ENCODE results near the gene AOC1.

DNA sequence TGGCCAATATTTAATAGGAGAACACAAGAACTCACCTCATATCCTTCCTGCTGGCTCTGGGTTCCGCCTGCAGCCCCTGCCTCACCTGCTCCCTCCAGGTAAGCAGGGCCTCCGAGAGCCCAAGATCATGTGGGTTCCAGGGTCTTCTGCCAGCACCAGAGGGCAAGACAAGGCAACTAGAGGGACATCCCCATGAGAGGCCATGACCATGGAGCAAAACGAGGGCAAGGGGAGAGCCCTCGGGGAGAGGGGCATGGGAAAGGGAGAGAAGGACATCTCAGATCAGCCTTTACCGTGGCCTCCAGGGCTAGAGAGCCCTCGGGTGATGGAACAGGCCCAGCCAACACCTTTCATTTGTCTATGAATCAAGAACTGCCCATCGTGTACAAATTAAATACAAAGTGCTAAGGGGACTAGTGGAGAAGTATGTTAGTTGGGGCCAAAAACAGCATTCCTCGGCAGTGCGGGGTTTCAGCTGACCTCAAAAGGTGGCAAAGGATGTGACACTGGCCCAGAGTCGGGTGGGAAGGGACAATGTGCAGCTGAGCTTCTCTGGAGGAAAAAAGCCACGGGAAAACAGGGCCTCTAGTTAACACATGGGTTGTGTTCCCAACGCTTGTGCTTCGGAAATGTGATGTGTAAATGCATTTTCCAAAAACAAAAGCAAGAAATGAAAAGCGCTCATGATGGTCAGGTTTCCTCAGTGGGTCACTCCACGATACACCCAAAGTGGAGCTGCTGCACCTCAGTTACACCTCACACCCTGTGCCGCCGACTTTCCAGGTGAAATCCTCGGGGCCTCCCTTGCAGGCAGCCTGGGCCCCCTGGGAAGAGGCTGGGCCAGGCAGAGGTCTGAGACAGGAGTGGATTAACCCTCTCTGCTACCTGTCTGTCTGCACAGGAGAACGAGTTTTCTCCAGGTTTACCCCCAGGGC lies 2.0 kb downstream of the AOC1 start:
- TF ChIP-seq POLR2A (IDR thresholded peaks at IDR 0.05) (no peak), POLR2AphosphoS5 (IDR thresholded peaks at IDR 0.05) (no peak), EP300 (IDR thresholded peaks at IDR 0.05) (no peak)
- TF ChIP-seq, protein P1, sequence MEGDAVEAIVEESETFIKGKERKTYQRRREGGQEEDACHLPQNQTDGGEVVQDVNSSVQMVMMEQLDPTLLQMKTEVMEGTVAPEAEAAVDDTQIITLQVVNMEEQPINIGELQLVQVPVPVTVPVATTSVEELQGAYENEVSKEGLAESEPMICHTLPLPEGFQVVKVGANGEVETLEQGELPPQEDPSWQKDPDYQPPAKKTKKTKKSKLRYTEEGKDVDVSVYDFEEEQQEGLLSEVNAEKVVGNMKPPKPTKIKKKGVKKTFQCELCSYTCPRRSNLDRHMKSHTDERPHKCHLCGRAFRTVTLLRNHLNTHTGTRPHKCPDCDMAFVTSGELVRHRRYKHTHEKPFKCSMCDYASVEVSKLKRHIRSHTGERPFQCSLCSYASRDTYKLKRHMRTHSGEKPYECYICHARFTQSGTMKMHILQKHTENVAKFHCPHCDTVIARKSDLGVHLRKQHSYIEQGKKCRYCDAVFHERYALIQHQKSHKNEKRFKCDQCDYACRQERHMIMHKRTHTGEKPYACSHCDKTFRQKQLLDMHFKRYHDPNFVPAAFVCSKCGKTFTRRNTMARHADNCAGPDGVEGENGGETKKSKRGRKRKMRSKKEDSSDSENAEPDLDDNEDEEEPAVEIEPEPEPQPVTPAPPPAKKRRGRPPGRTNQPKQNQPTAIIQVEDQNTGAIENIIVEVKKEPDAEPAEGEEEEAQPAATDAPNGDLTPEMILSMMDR (IDR thresholded peaks at IDR 0.05): no peak

All from gastroesophageal sphincter (tissue), 3 donors.